Renal pelvis (tissue), 4 donors: ENCODE measurements around the gene ZCCHC3. TPM values are rescaled to one million over a fixed set of nuclear protein-coding genes. Genes with fewer than 3 reads are reported as not detected.
"Not testable (repeated sequence)": the region's sequence is repeated elsewhere in the genome, so short reads cannot be mapped to it uniquely, and the experiment has no call there.

Experiments used
- DNase-seq: peaks from one replicate; pipeline ENCODE4 v3.0.0-alpha.2; 2013
- polyA plus RNA-seq, 3 donors: library from polyadenylated mRNA; unstranded; fragments of 120-200 nt; gene quantifications; one replicate each; pipeline ENCODE4 v1.2.1, GENCODE V29; 2013; ENCODE audit not compliant: insufficient read length in 3 of 3

The ZCCHC3 gene
- polyA plus RNA-seq, 3 donors: 43.1 to 58.2 (median 46.7) TPM

DNA sequence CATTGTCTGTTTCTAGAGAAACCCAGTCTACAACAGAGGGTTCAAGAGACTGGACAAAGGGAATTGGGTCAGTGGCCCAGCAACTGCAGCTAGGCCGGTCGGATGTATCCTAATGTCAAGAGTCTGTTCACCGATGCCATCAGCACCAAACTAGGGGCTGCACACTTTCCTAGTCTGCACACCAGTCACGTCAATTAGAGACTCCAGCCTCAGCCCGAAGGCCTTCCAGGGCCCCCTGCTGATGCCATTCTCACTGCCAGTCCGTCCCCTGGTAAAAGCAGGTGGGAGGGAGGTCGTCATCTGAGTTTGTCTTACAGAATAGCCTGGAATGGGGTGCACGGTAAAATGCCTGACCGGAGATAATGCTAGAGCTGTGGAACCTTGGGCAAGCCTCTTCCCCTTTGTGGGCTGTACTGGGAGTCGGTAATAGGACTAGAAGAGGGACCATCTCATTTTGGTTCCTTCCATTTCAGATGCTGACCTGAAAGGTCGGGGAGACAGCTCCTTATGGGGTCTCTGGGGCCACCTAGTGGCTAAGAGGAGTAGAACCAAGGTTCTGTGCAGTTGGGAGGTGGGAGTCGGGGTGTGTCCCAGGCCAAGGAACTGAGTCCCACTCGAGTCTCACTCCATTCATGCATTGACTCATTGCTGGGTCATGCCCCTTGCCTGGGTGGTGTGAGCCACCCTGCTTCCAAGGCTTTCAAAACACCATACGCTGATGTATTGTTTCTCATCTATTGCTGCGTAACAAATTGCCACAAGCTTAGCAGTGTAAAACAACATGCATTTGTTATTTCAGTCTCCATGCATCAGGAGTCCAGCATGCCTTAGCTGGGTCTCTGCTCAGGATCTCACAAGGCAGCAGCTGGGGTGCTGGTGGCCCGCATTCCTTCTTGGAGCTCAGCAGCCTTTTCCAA, 33.1 kb downstream of the ZCCHC3 start:
- DNase-seq: peak; percentile 62

DNA sequence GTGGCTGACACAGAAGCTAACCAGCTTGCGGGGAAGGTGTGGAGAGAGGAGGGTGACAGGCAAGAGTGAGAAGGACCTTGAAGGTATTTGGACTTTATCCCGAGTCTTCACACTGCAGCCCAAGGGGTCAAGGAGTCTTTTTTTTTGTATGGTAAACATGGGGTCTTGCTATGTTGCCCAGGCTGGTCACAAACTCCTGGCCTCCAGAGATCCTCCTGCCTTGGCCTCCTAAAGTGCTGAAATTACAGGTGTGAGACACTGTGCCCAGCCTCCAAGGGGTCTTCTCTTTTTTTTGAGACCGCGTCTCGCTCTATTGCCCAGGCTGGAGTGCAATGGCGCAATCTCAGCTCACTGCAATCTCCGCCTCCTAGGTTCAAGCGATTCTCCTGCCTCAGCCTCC, 37.2 kb downstream of the ZCCHC3 start:
- DNase-seq: no peak

DNA sequence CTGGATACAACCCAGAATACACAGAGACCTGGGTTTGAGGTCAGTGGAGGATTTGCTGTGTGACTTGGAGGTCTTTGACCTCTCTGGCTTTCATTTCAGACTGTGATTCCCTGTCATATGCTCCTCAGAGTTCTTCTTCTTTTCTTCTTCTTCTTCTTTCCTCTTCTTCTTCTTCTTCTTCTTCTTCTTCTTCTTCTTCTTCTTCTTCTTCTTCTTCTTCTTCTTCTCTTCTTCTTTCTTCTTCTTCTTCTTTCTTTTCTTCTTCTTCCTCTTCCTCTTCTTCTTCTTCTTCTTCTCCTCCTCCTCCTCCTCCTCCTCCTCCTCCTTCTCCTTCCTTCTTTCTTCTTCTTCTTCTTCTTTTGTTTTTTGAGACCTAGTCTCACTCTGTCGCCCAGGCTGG, 38.7 kb downstream of the ZCCHC3 start:
- not testable (repeated sequence) for DNase-seq

DNA sequence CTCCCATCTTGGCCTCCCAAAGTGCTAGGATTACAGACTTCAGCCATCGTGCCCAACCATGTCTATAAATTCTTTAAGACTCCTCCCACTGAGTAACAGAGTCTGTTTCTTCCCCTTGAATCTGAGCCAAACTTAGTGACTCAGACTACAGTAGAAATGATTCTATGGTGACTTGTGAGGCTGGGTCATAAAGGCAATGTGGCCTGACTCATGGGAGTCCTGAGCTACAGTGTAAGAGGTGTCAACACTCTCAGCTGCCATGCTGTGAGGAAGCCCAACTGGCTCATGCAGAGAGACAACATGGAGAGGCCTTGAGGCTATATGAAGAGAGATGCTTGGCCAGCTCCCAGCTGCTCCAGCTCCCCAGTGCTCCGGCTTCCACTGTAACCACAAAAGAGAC, 44.3 kb downstream of the ZCCHC3 start:
- no peak for DNase-seq

DNA sequence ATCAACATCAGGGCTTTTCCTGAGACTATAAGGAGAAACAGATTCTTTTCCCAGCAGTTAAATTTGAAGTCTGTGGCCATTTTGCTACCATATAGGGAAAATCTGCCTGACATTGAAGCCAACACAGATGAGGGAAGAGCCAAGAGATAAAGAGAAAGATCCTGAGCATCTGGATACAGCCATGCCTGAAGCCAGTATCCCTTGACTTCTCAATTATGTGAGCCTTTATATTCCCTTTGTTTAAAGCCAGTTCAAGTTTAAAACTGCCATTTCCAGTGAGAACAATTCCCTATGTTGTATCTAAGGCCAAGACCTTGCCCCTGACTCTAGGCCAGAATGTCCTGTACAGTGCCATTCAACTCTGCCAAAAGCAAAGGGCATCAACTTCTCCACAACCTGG, 45.7 kb downstream of the ZCCHC3 start:
- DNase-seq: no peak

DNA sequence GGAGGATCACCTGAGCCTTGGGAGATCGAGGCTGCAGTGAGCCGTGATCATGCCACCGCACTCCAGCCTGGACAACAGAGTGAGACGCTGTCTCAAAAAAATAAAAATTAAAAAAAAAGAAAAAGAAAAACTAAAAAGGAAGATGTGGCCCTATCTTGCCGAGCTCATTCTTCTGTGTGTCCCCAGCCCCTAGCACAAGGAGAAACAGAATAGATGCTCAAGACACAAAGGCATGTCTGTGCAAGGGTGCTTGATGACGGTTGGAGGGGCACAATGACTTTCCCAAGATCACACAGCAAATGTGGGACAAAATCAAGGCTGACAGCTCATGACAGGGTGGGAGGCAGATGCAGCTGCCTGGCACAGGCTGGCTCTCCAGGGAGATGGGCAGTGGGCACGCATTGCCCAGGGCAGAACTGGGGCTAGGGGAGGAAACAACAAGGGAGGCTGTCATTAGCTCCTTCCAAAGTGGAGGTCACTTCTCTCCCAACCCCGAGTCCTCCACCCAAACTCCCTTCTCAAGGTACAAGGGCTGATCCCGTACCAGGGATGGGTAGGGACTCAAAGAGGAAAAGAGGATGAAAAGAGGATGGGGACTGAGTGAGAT, 48.8 kb downstream of the ZCCHC3 start:
- DNase-seq: no peak

DNA sequence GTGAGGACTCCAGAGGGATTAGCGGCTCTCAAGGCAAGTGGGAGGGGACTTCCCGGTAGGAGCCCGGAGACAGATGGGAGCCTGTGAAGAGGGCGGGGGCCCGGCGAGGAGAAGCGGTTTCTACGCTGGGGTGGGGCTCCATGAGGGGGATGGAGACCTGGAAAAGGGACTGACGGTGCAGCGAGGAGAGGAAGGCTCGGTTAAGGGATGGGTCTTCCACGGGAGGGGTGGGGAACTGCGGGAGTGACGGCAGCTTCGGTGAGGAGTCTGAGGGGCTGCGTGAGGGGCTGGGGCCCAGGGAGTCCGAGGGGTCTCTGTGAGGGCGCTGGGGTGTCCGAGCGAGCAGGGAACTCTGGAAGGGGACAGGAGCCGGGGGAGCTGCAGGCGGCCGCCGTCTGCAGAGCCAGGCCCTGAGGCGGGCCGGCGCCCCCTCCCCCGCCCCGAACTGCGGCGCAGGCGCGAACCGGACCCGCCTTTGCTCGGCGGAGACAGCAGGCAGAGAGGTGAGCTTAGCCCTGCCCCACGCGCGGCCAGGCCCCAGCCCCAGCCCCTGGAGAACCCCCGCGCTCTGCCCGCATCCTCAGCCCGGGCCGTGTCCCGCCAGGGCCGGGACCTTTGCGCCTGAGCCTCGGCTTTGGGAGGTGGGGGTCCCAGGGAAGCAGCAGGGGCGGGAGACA, 49.4 kb downstream of the ZCCHC3 start, which contains the start of gene NRSN2:
Gene NRSN2 (plus strand): TSS at position 472 of the 677 bp plus-strand sequence. CDS start 2,533 bp downstream, outside the sequence.
- DNase-seq: peak; percentile 58

DNA sequence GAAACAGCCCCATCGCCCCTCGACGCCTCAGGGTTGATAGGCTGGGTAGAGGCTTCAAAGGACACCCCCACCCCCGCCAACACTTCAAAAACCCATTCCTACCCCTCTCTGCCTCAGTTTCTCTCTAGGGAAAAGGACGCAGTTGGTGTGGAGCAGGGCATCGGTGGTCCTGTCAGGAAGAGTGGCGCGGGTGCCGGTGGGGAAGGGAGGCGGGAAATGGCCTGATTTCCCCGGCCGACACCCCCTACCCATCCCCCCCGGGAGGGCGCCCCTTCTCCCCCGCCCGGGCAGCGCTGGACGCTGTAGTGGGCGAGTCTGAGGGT, 49.9 kb downstream of the ZCCHC3 start:
- no peak for DNase-seq

DNA sequence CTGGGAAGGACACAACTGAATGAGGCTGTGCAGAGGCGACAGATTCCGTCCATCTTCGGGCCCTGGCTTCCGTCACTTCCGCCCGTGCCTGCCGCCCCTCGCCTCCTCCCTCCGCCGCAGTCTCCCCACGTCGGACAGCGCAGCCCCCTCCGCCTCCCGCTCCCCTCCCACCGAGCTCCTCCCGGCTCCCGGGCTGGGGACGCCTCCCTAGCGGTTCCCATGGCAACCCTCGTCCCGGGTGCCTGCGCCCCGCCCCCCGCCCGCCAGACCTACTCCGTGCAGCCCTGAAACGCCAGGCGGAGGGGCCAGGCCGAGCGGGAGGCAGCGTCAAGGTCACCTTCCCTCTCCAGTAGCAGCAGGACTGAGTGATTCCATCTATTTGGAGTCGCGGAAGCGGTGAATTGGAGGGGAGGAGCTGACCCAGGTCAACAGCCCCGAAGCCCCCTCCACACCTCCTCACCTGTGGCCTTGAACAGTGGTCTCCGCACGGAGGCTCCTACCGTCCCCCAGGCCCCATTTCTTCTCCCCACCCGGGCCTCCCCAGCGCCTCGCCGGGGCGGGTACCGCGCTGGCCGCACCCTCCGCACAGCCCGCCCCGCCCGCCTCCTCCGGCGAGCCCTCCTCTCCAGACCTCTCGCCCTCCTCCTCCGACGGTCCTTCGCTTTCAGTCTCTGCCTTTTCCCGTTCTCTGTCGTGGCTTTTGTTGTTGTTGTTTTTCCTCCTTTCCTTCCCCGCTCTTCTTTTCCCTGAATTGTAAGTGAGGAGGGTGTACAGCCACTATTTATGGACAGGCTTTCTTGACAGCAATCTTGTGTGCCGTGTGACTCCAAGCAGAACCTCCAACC, 50.5 kb downstream of the ZCCHC3 start:
- peak; percentile 95 for DNase-seq

DNA sequence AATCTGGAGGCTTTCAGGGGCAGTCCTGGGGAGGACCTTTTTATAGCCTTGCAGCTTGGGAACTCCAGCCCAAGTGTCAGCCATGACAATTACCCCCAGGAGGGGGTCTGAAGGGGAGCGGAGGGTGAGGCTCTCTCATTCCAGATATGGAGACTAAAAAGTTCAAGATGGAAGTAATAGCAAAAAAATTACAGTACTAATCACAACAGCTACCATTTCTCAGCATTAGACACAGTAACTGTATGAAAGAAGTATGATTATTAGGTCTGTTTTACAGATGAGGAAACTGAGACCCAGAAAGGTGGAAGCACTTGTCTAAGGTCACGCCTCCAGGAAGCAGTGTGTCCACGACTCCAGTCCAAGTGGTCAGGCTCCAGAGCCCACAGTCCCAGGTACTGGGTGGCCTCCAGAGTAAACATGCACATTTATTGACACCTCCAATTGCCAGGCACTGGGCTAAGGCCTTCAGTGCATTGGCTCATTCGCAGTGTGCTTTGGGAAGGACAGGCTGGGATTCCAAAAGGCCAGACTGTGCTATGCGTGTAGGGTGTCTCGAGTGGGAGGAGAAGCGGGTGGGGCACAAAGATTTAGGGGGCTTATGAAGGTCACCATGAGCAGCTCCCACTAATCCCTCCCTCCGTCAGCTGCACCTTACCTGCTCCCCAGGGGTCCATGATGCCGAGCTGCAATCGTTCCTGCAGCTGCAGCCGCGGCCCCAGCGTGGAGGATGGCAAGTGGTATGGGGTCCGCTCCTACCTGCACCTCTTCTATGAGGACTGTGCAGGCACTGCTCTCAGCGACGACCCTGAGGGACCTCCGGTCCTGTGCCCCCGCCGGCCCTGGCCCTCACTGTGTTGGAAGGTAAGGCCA, 51.8 kb downstream of the ZCCHC3 start:
- DNase-seq: no peak

Other genes starting within 250 kb of the ZCCHC3 start
- not detected for gene DEFB125, start 209.9 kb upstream of the ZCCHC3 start, polyA plus RNA-seq
- not detected for gene DEFB126, start 155.0 kb upstream of the ZCCHC3 start, polyA plus RNA-seq
- gene DEFB127, start 140.1 kb upstream of the ZCCHC3 start, polyA plus RNA-seq: not detected
- not detected for gene DEFB128, start 107.9 kb upstream of the ZCCHC3 start, polyA plus RNA-seq
- not detected for gene DEFB129, start 70.3 kb upstream of the ZCCHC3 start, polyA plus RNA-seq
- gene DEFB132, start 39.8 kb upstream of the ZCCHC3 start, polyA plus RNA-seq: not detected
- gene C20orf96, start 6.8 kb upstream of the ZCCHC3 start, polyA plus RNA-seq: 10 to 100 TPM; 37.1 to 45.2 (median 40.2) TPM
- gene SOX12, start 28.0 kb downstream of the ZCCHC3 start, polyA plus RNA-seq: 10 to 100 TPM; 36.4 to 45.5 (median 41.3) TPM
- 10 to 100 TPM; 50.4 to 57.5 (median 54.9) TPM for gene NRSN2, start 49.5 kb downstream of the ZCCHC3 start, polyA plus RNA-seq
- gene TRIB3, start 83.2 kb downstream of the ZCCHC3 start, polyA plus RNA-seq: 1 to 10 TPM; 4.1 to 5.1 (median 4.2) TPM
- gene RBCK1, start 110.7 kb downstream of the ZCCHC3 start, polyA plus RNA-seq: 100 to 1,000 TPM in 1 of 3 donors, 10 to 100 TPM in 2; 82.5 to 105 (median 93.2) TPM
- gene TBC1D20, start 165.0 kb downstream of the ZCCHC3 start, polyA plus RNA-seq: 10 to 100 TPM; 32.2 to 37.1 (median 35.1) TPM
- 100 to 1,000 TPM; 123 to 150 (median 147) TPM for gene CSNK2A1, start 246.2 kb downstream of the ZCCHC3 start, polyA plus RNA-seq